ENCODE data around the gene WNT1. TPM values are rescaled to one million over a fixed set of nuclear protein-coding genes. Genes with fewer than 3 reads are reported as not detected.

WNT1 gene
- total RNA-seq, 1 experiment from 2014 or later, result not detected

GRCh38 chr12:49022558-49023178, 44.5 kb downstream of the WNT1 start:
- Histone ChIP-seq H4K5ac (ENCODE audit: insufficient read length, low read depth, low read length) (no peak overlapping the region), H2BK5ac (ENCODE audit: insufficient read length, low read length) (no peak overlapping the region), H3K23ac (ENCODE audit: insufficient read length, low read depth, low read length) (no peak overlapping the region), H4K8ac (replicated peaks; ENCODE audit: insufficient read length, low read depth, low read length) (no peak overlapping the region), H3K4me1 (ENCODE audit: insufficient read depth, low read length) (no peaks in the 10 kb centered on the region), H3K23me2 (ENCODE audit: insufficient read length, low read depth, low read length, poor library complexity, severe bottlenecking) (peaks cover 8% of the 10 kb centered on the region), H2BK15ac (ENCODE audit: low read depth, low read length) (no peak overlapping the region), H2AK5ac (ENCODE audit: insufficient read length, low read length) (no peak overlapping the region), H2BK20ac (ENCODE audit: low read depth, low read length, poor library complexity, severe bottlenecking) (no peak overlapping the region), H3K9me3 (ENCODE audit: control insufficient read depth, low read depth, low read length) (no peaks in the 10 kb centered on the region), H4K91ac (ENCODE audit: insufficient read length, low read depth, low read length) (no peak overlapping the region), H3K79me2 (ENCODE audit: insufficient read depth, low read length) (no peaks in the 10 kb centered on the region), H3K14ac (ENCODE audit: insufficient read depth, low read length) (no peak overlapping the region), H2AFZ (ENCODE audit: low read length) (no peak overlapping the region), H4K20me1 (ENCODE audit: control insufficient read depth, insufficient read depth, insufficient read length) (no peaks in the 10 kb centered on the region), H3K27ac (ENCODE audit: insufficient read length, low read depth, low read length) (no peak overlapping the region), H3K27me3 (ENCODE audit: insufficient read depth, low read length) (no peaks in the 10 kb centered on the region; the same call in 1 of the 2 replicates), H3T11ph (ENCODE audit: low read length) (no peak overlapping the region), H3K4me2 (ENCODE audit: insufficient read depth, insufficient read length, low read length) (no peak overlapping the region), H2BK120ac (ENCODE audit: low read depth, low read length, poor library complexity, severe bottlenecking) (no peak overlapping the region), H3K18ac (ENCODE audit: insufficient read length, low read depth, low read length) (no peak overlapping the region), H2BK12ac (ENCODE audit: insufficient read length, low read depth, low read length) (no peak overlapping the region), H3K9ac (ENCODE audit: extremely low read depth, insufficient read length, low read length) (no peak overlapping the region), H3K4ac (ENCODE audit: low read depth, low read length) (no peak overlapping the region), H3K79me1 (ENCODE audit: insufficient read depth, low read depth, low read length, poor library complexity, severe bottlenecking) (no peaks in the 10 kb centered on the region), H3K56ac (ENCODE audit: insufficient read length, low read depth, low read length) (no peak overlapping the region)
- WGBS (ENCODE audit: extremely low coverage, insufficient read length, low lambda C conversion rate), result no CpG with 5 or more reads among the region's 15 CpGs
- no peak overlapping the region for H3K4me3 Mint-ChIP-seq
- peaks cover 32 to 67% (median 62%) of the 10 kb centered on the region in 3 experiments for H3K36me3 Mint-ChIP-seq (ENCODE audit: insufficient read depth in 1 of 3, low read depth in 3 of 3)
- no peak for TF ChIP-seq CTCF (conservative IDR thresholded peaks at IDR 0.05)
- no peak for DNase-seq
- H3K27ac Mint-ChIP-seq, result no peak overlapping the region; a peak in 1 of 7 replicates
- H3K27me3 Mint-ChIP-seq (ENCODE audit: low read depth), result no peaks in the 10 kb centered on the region; the same call in 1 of the 2 replicates
- H3K4me1 Mint-ChIP-seq, result peaks cover 13 to 14% of the 10 kb centered on the region in 2 experiments
- no peaks in the 10 kb centered on the region for H3K9me3 Mint-ChIP-seq

Data from H9 (cell line).